Lung (tissue), 12 donors: ENCODE results near the gene ZNF326. TPM values are rescaled to one million over a fixed set of nuclear protein-coding genes. Genes with fewer than 3 reads are reported as not detected.

ENCODE experiments used
- ATAC-seq: fragments of 200-7000 bp; cut with Tn5 transposase; one replicate; pipeline ENCODE4 v1.9.1; 2020; ENCODE audit warnings: moderate number of reproducible peaks; ENCODE audit not compliant: insufficient read depth, low FRiP score
- DNase-seq, 3 donors: peaks; one replicate each; pipeline ENCODE4 v3.0.0-alpha.2; 2013 to 2017
- H3K27ac ChIP-seq, 2 donors: one replicate each; pipeline ENCODE4 v1.5.1; 2013; ENCODE audit warnings: mild to moderate bottlenecking in 2 of 2, moderate library complexity in 2 of 2, control low read depth in 1 of 2, inconsistent platforms in 1 of 2, low read depth in 1 of 2, low read length in 1 of 2
- H3K27me3 ChIP-seq, 3 donors: one replicate each; pipeline ENCODE4 v1.5.1; 2013; ENCODE audit warnings: low read length in 2 of 3; ENCODE audit not compliant: control insufficient read depth in 3 of 3, insufficient read depth in 3 of 3
- H3K36me3 ChIP-seq, 4 donors: one replicate each; pipeline ENCODE4 v1.5.1; 2013; ENCODE audit warnings: low read length in 4 of 4, mild to moderate bottlenecking in 1 of 4, moderate library complexity in 1 of 4; ENCODE audit not compliant: control insufficient read depth in 4 of 4, insufficient read depth in 4 of 4
- H3K4me1 ChIP-seq, 5 donors: one replicate each; pipeline ENCODE4 v1.5.1; 2013; ENCODE audit warnings: low read length in 5 of 5, mild to moderate bottlenecking in 2 of 5, moderate library complexity in 1 of 5; ENCODE audit not compliant: control insufficient read depth in 5 of 5, insufficient read depth in 5 of 5
- H3K4me3 ChIP-seq: one replicate; pipeline ENCODE4 v1.5.1; 2013; ENCODE audit warnings: mild to moderate bottlenecking, control low read depth, moderate library complexity
- H3K9ac ChIP-seq, 2 donors: one replicate each; pipeline ENCODE4 v1.5.1; 2013; ENCODE audit warnings: low read length in 2 of 2, control low read depth in 1 of 2; ENCODE audit not compliant: insufficient read depth in 1 of 2
- H3K9me3 ChIP-seq, 4 donors: one replicate each; pipeline ENCODE4 v1.5.1; 2013; ENCODE audit warnings: low read length in 3 of 4, mild to moderate bottlenecking in 1 of 4, moderate library complexity in 1 of 4; ENCODE audit not compliant: control insufficient read depth in 4 of 4, insufficient read depth in 3 of 4
- WGBS, 2 donors: extraction: QIAGEN DNeasy Blood & Tissue Kit; methylation state at CpG; one replicate each; pipeline ENCODE4 v1.1.7; 2013; 5-methylcytosine and 5-hydroxymethylcytosine counted together
- polyA plus RNA-seq, 2 donors: library from polyadenylated mRNA; stranded (reverse); fragments of 200-250 nt; gene quantifications; one replicate each; pipeline ENCODE4 v1.2.1, GENCODE V29; 2013
- total RNA-seq, 2 donors: library from RNA; depleted of rRNA in 1 of 2; stranded (reverse); fragments of >200 nt in 1 of 2; gene quantifications; one replicate each; pipeline ENCODE4 v1.2.1, GENCODE V29; 2014 to 2021
- TF ChIP-seq, protein P1 (sequence below): IDR thresholded peaks from 2 replicates; pipeline ENCODE4 v1.5.1; 2012; ENCODE audit warnings: mild to moderate bottlenecking; ENCODE audit errors: control extremely low read depth, extremely low read depth
- donor health status: control.
- donor health status: control.
- donor health status: Bipolar disorder and iron deficiency.
- donor health status: healthy.
- donor health status: DM: yes; HTN: yes; CAD: no.

ZNF326 gene
- total and polyA plus RNA-seq, 4 donors = 7.2 to 47.1 (median 13.8) TPM

DNA sequence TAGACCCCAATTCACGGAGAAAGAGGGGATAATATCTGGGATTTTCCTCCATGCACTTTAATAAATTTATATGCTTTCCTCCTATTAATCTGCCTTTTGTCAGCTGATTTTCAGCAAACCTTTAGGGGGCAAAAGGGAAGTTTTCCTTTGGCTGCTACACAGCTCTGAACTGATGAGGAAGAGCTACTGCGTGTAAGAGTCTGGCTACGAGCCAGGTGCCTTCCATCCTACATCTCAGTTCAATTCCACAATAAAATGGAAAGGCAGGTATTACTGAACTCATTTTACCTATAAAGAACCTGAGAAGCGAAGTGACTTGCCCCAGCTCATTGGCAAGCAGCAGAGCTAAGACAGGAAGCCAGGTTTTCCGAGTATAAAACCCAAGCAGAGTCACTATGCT lies 28.3 kb upstream of the ZNF326 start:
- TF ChIP-seq, protein P1, sequence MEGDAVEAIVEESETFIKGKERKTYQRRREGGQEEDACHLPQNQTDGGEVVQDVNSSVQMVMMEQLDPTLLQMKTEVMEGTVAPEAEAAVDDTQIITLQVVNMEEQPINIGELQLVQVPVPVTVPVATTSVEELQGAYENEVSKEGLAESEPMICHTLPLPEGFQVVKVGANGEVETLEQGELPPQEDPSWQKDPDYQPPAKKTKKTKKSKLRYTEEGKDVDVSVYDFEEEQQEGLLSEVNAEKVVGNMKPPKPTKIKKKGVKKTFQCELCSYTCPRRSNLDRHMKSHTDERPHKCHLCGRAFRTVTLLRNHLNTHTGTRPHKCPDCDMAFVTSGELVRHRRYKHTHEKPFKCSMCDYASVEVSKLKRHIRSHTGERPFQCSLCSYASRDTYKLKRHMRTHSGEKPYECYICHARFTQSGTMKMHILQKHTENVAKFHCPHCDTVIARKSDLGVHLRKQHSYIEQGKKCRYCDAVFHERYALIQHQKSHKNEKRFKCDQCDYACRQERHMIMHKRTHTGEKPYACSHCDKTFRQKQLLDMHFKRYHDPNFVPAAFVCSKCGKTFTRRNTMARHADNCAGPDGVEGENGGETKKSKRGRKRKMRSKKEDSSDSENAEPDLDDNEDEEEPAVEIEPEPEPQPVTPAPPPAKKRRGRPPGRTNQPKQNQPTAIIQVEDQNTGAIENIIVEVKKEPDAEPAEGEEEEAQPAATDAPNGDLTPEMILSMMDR = no peak
- H3K27me3 ChIP-seq = no peaks in the 10 kb centered on the region
- DNase-seq = no peak
- no peak overlapping the region for H3K9ac ChIP-seq
- peaks cover 0 to 3% (median 1%) of the 10 kb centered on the region in 4 donors for H3K9me3 ChIP-seq
- no peaks in the 10 kb centered on the region for H3K36me3 ChIP-seq
- peaks cover 0 to 5% (median 0%) of the 10 kb centered on the region in 5 donors for H3K4me1 ChIP-seq
- no peak for ATAC-seq
- no peak overlapping the region for H3K27ac ChIP-seq
- H3K4me3 ChIP-seq = no peak overlapping the region
- WGBS, 2 donors = 38 to 50% methylated on average over 5 of the region's 5 CpGs

DNA sequence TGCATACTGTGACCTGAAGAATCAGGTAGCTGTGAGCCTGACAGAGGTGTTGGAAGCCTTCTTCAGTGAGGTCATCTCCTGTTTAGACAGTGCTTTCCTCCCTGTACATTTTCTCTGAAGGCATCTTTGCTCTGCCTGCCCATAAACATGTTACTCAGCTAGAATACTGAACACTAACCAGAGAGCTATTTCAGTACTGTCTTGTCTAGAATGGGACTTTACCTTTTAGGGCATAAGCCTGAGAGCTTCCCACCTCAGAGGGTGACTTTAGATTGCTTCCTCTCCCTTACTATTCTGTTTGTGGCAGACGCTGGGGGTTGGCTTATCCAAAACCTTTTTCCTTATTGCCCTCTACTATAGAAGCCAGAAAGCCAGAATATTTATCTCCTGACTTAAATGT lies 23.3 kb upstream of the ZNF326 start:
- Histone ChIP-seq H3K36me3 (no peaks in the 10 kb centered on the region), H3K4me1 (peaks cover 0 to 2% (median 0%) of the 10 kb centered on the region in 5 donors), H3K9me3 (no peaks in the 10 kb centered on the region), H3K4me3 (no peak overlapping the region), H3K27me3 (no peaks in the 10 kb centered on the region), H3K9ac (no peak overlapping the region), H3K27ac (no peak overlapping the region)
- ATAC-seq = no peak
- WGBS, 2 donors = 65 to 83% methylated on average over 1 of the region's 1 CpG
- TF ChIP-seq, protein P1 = no peak
- no peak for DNase-seq

DNA sequence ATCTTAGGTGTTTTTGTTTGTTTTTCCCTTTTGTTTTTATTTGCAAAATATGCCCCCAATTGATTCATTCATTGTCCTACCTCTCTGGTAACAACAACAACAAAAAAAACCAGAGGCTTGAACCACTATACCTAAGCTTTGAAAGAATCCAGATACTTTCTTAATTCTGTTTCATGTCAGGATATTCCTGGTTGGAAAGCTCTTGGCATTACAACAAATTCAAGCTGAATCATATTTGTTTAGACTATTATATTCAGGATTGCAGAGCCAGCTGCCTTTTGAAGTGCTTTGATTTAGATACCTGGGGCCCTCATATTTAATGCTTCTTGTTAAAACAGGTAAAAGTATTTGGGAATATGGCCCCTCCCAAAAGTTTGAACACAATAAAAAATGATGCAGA lies 22.9 kb upstream of the ZNF326 start:
- H3K9ac ChIP-seq = no peak overlapping the region
- H3K27me3 ChIP-seq = no peaks in the 10 kb centered on the region
- H3K36me3 ChIP-seq = no peaks in the 10 kb centered on the region
- TF ChIP-seq, protein P1 = no peak
- no peak overlapping the region for H3K27ac ChIP-seq
- ATAC-seq (no peak), DNase-seq (no peak)
- H3K4me3 ChIP-seq = no peak overlapping the region
- peaks cover 0 to 2% (median 0%) of the 10 kb centered on the region in 5 donors for H3K4me1 ChIP-seq
- no peaks in the 10 kb centered on the region for H3K9me3 ChIP-seq

DNA sequence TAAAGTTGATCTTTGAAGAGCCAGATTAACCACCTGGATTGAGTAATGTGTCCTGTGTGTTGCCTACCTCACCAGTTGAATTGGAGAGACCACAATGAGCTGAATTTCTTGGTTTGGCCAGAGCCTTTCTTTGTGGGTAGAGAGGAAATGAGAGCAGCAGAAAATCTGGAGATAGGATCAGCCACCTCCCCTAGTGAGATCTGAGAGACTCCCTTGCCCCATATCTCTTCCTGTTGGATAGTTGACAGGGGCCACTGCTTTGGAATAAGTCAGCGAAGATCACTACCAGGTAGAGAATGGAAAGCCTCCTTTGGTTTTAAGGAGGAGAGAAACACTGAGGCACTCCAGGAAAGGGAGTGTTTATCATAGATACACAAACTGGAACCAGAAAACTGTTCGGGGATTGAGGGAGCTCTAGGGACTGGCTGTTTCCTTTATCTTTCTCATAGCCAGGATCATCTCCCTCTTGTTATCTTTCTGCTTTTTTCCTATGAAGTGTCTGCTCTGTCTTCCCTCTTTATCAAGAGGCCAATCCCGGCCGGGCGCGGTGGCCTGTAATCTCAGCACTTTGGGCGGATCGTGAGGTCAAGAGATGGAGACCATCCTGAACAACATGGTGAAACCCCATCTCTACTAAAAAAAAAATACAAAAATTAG lies 21.3 kb upstream of the ZNF326 start:
- no peaks in the 10 kb centered on the region for H3K36me3 ChIP-seq
- no peak overlapping the region for H3K9ac ChIP-seq
- TF ChIP-seq, protein P1 = no peak
- no peak overlapping the region for H3K27ac ChIP-seq
- no peak for DNase-seq
- ATAC-seq = no peak
- no peaks in the 10 kb centered on the region for H3K27me3 ChIP-seq
- no peaks in the 10 kb centered on the region for H3K9me3 ChIP-seq
- H3K4me3 ChIP-seq = no peak overlapping the region
- H3K4me1 ChIP-seq = peaks cover 0 to 2% (median 0%) of the 10 kb centered on the region in 5 donors
- WGBS, 2 donors = 82 to 87% methylated on average over 8 of the region's 8 CpGs
